ENCODE measurements around the gene TSPAN10. TPM values are rescaled to one million over a fixed set of nuclear protein-coding genes. Genes with fewer than 3 reads are reported as not detected.
"Not testable (repeated sequence)": the region's sequence is repeated elsewhere in the genome, so short reads cannot be mapped to it uniquely, and the experiment has no call there.

TSPAN10 gene
- total RNA-seq, 1 donor from 2014 or later = 2.9 TPM

- no peaks in the 10 kb centered on the region for H3K27me3 Mint-ChIP-seq (ENCODE audit: low read depth)
- no peak for DNase-seq (ENCODE audit: low spot score in 2 of 2, unreplicated experiment in 2 of 2)
- no peak overlapping the region for H3K4me3 Mint-ChIP-seq
- TF ChIP-seq, protein P1, sequence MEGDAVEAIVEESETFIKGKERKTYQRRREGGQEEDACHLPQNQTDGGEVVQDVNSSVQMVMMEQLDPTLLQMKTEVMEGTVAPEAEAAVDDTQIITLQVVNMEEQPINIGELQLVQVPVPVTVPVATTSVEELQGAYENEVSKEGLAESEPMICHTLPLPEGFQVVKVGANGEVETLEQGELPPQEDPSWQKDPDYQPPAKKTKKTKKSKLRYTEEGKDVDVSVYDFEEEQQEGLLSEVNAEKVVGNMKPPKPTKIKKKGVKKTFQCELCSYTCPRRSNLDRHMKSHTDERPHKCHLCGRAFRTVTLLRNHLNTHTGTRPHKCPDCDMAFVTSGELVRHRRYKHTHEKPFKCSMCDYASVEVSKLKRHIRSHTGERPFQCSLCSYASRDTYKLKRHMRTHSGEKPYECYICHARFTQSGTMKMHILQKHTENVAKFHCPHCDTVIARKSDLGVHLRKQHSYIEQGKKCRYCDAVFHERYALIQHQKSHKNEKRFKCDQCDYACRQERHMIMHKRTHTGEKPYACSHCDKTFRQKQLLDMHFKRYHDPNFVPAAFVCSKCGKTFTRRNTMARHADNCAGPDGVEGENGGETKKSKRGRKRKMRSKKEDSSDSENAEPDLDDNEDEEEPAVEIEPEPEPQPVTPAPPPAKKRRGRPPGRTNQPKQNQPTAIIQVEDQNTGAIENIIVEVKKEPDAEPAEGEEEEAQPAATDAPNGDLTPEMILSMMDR (IDR thresholded peaks at IDR 0.05; ENCODE audit: unreplicated experiment) = no peak
- H3K36me3 Mint-ChIP-seq = peaks cover 8% of the 10 kb centered on the region
- H3K4me1 Mint-ChIP-seq = no peaks in the 10 kb centered on the region
- no peak overlapping the region for H3K27ac Mint-ChIP-seq
- H3K9me3 Mint-ChIP-seq = no peaks in the 10 kb centered on the region
Measured at GRCh38 chr17:81673561-81674258, 36.7 kb downstream of the TSPAN10 start.

GRCh38 chr17:81675515-81676221, 38.7 kb downstream of the TSPAN10 start:
- H3K4me3 Mint-ChIP-seq; H3K27ac Mint-ChIP-seq; H3K36me3 Mint-ChIP-seq; H3K9me3 Mint-ChIP-seq; H3K4me1 Mint-ChIP-seq; H3K27me3 Mint-ChIP-seq (ENCODE audit: low read depth): not testable (repeated sequence)
- peak in 1 of 2 experiments; percentile 46 for DNase-seq (ENCODE audit: low spot score in 2 of 2, unreplicated experiment in 2 of 2)
- TF ChIP-seq, protein P1 (IDR thresholded peaks at IDR 0.05; ENCODE audit: unreplicated experiment) = peak; percentile 46

DNA sequence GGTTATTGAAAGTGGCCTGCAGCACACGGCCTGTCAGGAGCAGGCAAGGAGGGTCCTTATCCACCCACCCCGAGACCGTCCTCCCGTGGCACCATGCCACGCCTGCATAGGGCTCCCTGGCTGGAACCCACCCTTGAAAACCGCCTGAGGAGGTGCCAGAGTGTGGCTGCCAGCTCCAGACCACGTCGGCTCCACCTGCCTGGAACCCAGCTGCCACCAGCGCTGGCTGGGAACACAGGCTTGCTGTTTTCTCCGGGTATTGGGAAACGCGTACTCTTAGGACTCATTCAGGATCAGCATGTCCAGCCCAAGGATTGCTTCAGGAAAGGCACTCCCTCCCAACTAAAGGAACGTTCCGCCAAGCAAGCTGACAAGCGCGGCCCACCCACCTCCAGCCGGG, 39.9 kb downstream of the TSPAN10 start:
- no peaks in the 10 kb centered on the region for H3K27me3 Mint-ChIP-seq (ENCODE audit: low read depth)
- no peak for DNase-seq (ENCODE audit: low spot score in 2 of 2, unreplicated experiment in 2 of 2)
- H3K27ac Mint-ChIP-seq = no peak overlapping the region
- TF ChIP-seq, protein P1 (IDR thresholded peaks at IDR 0.05; ENCODE audit: unreplicated experiment) = no peak
- H3K4me3 Mint-ChIP-seq = no peak overlapping the region
- no peaks in the 10 kb centered on the region for H3K9me3 Mint-ChIP-seq
- no peaks in the 10 kb centered on the region for H3K4me1 Mint-ChIP-seq
- peaks cover 3% of the 10 kb centered on the region for H3K36me3 Mint-ChIP-seq

DNA sequence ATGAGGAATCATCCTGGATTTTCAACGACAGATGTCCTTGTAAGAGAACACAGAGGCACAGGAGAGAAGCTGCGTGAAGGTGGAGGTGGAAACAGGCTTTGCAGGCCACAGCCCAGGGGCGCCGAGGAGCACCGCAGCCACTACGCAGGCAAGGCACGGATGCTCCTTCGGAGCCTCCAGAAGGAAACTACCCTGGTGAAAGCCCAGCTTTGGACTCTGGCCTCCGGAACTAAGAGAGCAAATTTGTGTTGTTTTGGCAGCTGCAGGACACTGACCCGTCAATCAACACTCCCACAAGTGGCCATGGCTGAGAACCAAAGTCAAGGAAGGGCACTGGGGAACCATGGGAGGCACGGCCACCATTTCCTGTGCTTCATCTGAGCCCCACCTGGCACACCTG, 43.2 kb downstream of the TSPAN10 start:
- Mint-ChIP-seq H3K4me1 (peaks cover 19% of the 10 kb centered on the region), H3K27me3 (ENCODE audit: low read depth) (no peaks in the 10 kb centered on the region), H3K36me3 (no peaks in the 10 kb centered on the region), H3K9me3 (no peaks in the 10 kb centered on the region), H3K27ac (no peak overlapping the region), H3K4me3 (no peak overlapping the region)
- TF ChIP-seq, protein P1 (IDR thresholded peaks at IDR 0.05; ENCODE audit: unreplicated experiment) = no peak
- DNase-seq (ENCODE audit: low spot score in 2 of 2, unreplicated experiment in 2 of 2) = no peak

DNA sequence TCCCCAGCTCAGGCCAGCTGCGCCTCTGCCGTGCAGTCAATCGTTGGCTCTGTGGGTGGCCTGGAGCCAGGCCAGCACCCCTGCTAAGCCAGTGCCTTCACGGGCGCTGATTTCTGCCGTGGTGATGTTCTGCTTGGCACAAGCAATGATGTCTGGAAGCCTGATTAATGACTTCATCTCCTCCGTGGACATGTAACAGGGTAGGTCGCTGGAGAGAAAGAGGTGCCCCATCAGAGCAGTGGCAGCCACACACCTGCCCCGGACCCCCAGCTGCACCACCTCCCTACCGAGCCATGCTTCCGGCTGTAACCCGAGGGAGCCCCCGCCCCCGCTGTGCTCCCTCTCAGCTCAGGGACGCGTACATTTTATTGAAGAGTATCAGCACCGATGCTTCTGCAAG, 44.7 kb downstream of the TSPAN10 start:
- H3K36me3 Mint-ChIP-seq = peaks cover 4% of the 10 kb centered on the region
- H3K9me3 Mint-ChIP-seq = no peaks in the 10 kb centered on the region
- no peak for DNase-seq (ENCODE audit: low spot score in 2 of 2, unreplicated experiment in 2 of 2)
- H3K27ac Mint-ChIP-seq = no peak overlapping the region
- peak overlapping the region; percentile 95 for H3K4me3 Mint-ChIP-seq
- no peaks in the 10 kb centered on the region for H3K27me3 Mint-ChIP-seq (ENCODE audit: low read depth)
- H3K4me1 Mint-ChIP-seq = peaks cover 23% of the 10 kb centered on the region
- TF ChIP-seq, protein P1 (IDR thresholded peaks at IDR 0.05; ENCODE audit: unreplicated experiment) = no peak

All from mesothelial cell of epicardium (in vitro differentiated cells).